HS-5 (cell line): ENCODE results near the gene MOB1A.

ENCODE experiments used
- DNase-seq: peaks from one replicate; pipeline ENCODE4 v3.0.0-alpha.2; 2012; ENCODE audit warnings: low read depth

Gene MOB1A

GRCh38 chr2:74103763-74104162 lies 74.9 kb downstream of the MOB1A start:
- no peak for DNase-seq
